H1 (cell line): ENCODE results near the gene TBC1D22A. TPM values are rescaled to one million over a fixed set of nuclear protein-coding genes. Genes with fewer than 3 reads are reported as not detected.

Source experiments
- CTCF ChIA-PET: fragments of 300-600 bp; sonication (Branson Sonifier 250); formaldehyde crosslinking; loops from one replicate; lab custom pipeline; 2021; ENCODE audit not compliant: partially characterized antibody; lab: Charles Lee
- POLR2A ChIA-PET: fragments of 300-600 bp; sonication (Branson Sonifier 250); formaldehyde crosslinking; loops from one replicate; lab custom pipeline; 2021; ENCODE audit warnings: inconsistent platforms; ENCODE audit not compliant: partially characterized antibody; lab: Charles Lee
- DNase-seq, 2 experiments: peaks; one replicate each; pipeline versions ENCODE4 v3.0.0 to v3.0.0-alpha.2; 2010 to 2022; ENCODE audit warnings: low spot score in 2 of 2, low read depth in 1 of 2, mixed read lengths in 1 of 2
- FAIRE-seq: peaks from 2 replicates; lab custom pipeline; 2011; peaks lifted over from hg19 to GRCh38; lab: Jason Lieb, UNC
- H2AFZ ChIP-seq: 2 replicates; pipeline ENCODE4 v1.8.1; 2012; ENCODE audit warnings: low read length, inconsistent platforms
- H2AK5ac ChIP-seq: 2 replicates; pipeline ENCODE4 v1.6.1; 2013; ENCODE audit warnings: low read depth, low read length
- H2BK120ac ChIP-seq: replicated peaks from 2 replicates; pipeline ENCODE3; 2013; ENCODE audit warnings: low read depth, low read length, inconsistent platforms
- H2BK12ac ChIP-seq: 2 replicates; pipeline ENCODE4 v1.6.1; 2013; ENCODE audit warnings: low read depth, low read length
- H2BK15ac ChIP-seq: 2 replicates; pipeline ENCODE4 v1.6.1; 2013; ENCODE audit warnings: low read length
- H2BK20ac ChIP-seq: 2 replicates; pipeline ENCODE4 v1.6.1; 2013; ENCODE audit warnings: low read length
- H2BK5ac ChIP-seq: 2 replicates; pipeline ENCODE4 v1.6.1; 2013; ENCODE audit warnings: low read depth, low read length
- H3K14ac ChIP-seq: 2 replicates; pipeline ENCODE4 v1.6.1; 2013; ENCODE audit warnings: inconsistent platforms; ENCODE audit not compliant: insufficient read length
- H3K18ac ChIP-seq: 2 replicates; pipeline ENCODE4 v1.6.1; 2013; ENCODE audit warnings: low read length; ENCODE audit errors: extremely low read depth
- H3K23ac ChIP-seq: 2 replicates; pipeline ENCODE4 v1.6.1; 2013; ENCODE audit warnings: inconsistent platforms; ENCODE audit not compliant: insufficient read length
- H3K23me2 ChIP-seq: 2 replicates; pipeline ENCODE4 v1.6.1; 2013; ENCODE audit warnings: low read depth, low read length
- H3K27ac ChIP-seq: 2 replicates; pipeline ENCODE4 v1.6.1; 2011; ENCODE audit warnings: low read depth, low read length, inconsistent platforms
- H3K27me3 ChIP-seq, 4 experiments: replicated peaks in 1 of 4; 1 replicate in 1 of 4; 2 replicates in 3 of 4; pipeline versions ENCODE4 v1.6.1 to v1.8.1; 2011 to 2013; ENCODE audit warnings: low read length in 3 of 4, mild to moderate bottlenecking in 3 of 4, inconsistent platforms in 2 of 4, mixed read lengths in 2 of 4, moderate library complexity in 1 of 4; ENCODE audit not compliant: control insufficient read depth in 3 of 4, insufficient read depth in 3 of 4; ENCODE audit errors: extremely low read depth in 1 of 4
- H3K36me3 ChIP-seq, 4 experiments: 2 replicates each; pipeline versions ENCODE4 v1.6.1 to v1.8.1; 2011 to 2013; ENCODE audit warnings: mild to moderate bottlenecking in 4 of 4, low read length in 3 of 4, moderate library complexity in 2 of 4, control low read depth in 1 of 4, inconsistent platforms in 1 of 4; ENCODE audit not compliant: insufficient read depth in 4 of 4, control insufficient read depth in 2 of 4
- H3K4ac ChIP-seq: replicated peaks from 2 replicates; pipeline ENCODE3; 2013; ENCODE audit warnings: low read length, low read depth, mixed read lengths, inconsistent platforms; ENCODE audit not compliant: insufficient read length
- H3K4me1 ChIP-seq, 4 experiments: replicated peaks in 1 of 4; 1 replicate in 1 of 4; 2 replicates in 3 of 4; pipeline versions ENCODE4 v1.6.1 to v1.8.1; 2011 to 2013; ENCODE audit warnings: low read length in 3 of 4, inconsistent platforms in 2 of 4, mixed read lengths in 1 of 4; ENCODE audit not compliant: insufficient read depth in 4 of 4, control insufficient read depth in 3 of 4
- H3K4me2 ChIP-seq, 2 experiments: 2 replicates each; pipeline versions ENCODE4 v1.6.1 to v1.8.1; 2011 to 2013; ENCODE audit warnings: low read depth in 2 of 2, low read length in 2 of 2, control low read depth in 1 of 2, inconsistent platforms in 1 of 2, mild to moderate bottlenecking in 1 of 2; ENCODE audit not compliant: insufficient read depth in 1 of 2
- H3K4me3 ChIP-seq, 4 experiments: fragments of 200-600, 300-600 bp in 1 of 4; sonication (generic), shearing (Covaris generic), sonication (Bioruptor Twin) in 1 of 4; 2 replicates each; pipeline versions ENCODE4 v1.5.1 to v1.8.1; 2011 to 2016; ENCODE audit warnings: low read length in 4 of 4, low read depth in 3 of 4, control low read depth in 2 of 4, inconsistent platforms in 2 of 4, mild to moderate bottlenecking in 2 of 4, mixed read lengths in 1 of 4, moderate library complexity in 1 of 4; ENCODE audit not compliant: insufficient read depth in 2 of 4; ENCODE audit errors: extremely low read depth in 1 of 4
- H3K56ac ChIP-seq: replicated peaks from 2 replicates; pipeline ENCODE3; 2013; ENCODE audit warnings: low read depth, mild to moderate bottlenecking, mixed read lengths, low read length, inconsistent platforms; ENCODE audit not compliant: insufficient read length
- H3K79me1 ChIP-seq: 2 replicates; pipeline ENCODE4 v1.6.1; 2013; ENCODE audit warnings: low read depth, low read length, control low read depth
- H3K79me2 ChIP-seq, 2 experiments: 2 replicates each; pipeline versions ENCODE4 v1.6.1 to v1.8.1; 2012 to 2013; ENCODE audit warnings: low read length in 2 of 2, mild to moderate bottlenecking in 2 of 2, inconsistent platforms in 1 of 2; ENCODE audit not compliant: insufficient read depth in 2 of 2, control insufficient read depth in 1 of 2
- H3K9ac ChIP-seq, 4 experiments: replicated peaks in 1 of 4; 1 replicate in 1 of 4; 2 replicates in 3 of 4; pipeline versions ENCODE4 v1.6.1 to v1.8.1; 2011 to 2013; ENCODE audit warnings: low read depth in 3 of 4, low read length in 3 of 4, control low read depth in 2 of 4, mild to moderate bottlenecking in 2 of 4, moderate library complexity in 2 of 4, inconsistent platforms in 1 of 4; ENCODE audit errors: extremely low read depth in 1 of 4
- H3K9me3 ChIP-seq, 2 experiments: 2 replicates each; pipeline versions ENCODE4 v1.6.1 to v1.8.1; 2012 to 2013; ENCODE audit warnings: mild to moderate bottlenecking in 2 of 2, moderate library complexity in 2 of 2, control low read depth in 1 of 2, inconsistent platforms in 1 of 2, low read depth in 1 of 2, low read length in 1 of 2, mixed read lengths in 1 of 2; ENCODE audit not compliant: insufficient read depth in 2 of 2
- H4K20me1 ChIP-seq, 2 experiments: replicated peaks in 1 of 2; 2 replicates each; pipeline versions ENCODE3 to v1.8.1; 2011 to 2013; ENCODE audit warnings: inconsistent platforms in 2 of 2, low read length in 2 of 2, mild to moderate bottlenecking in 1 of 2; ENCODE audit not compliant: insufficient read depth in 2 of 2, control insufficient read depth in 1 of 2
- H4K5ac ChIP-seq: 2 replicates; pipeline ENCODE4 v1.6.1; 2013; ENCODE audit warnings: low read length, low read depth, mixed read lengths, inconsistent platforms; ENCODE audit not compliant: insufficient read length
- H4K8ac ChIP-seq: 2 replicates; pipeline ENCODE4 v1.8.0; 2013; ENCODE audit warnings: mild to moderate bottlenecking, moderate library complexity, low read length, inconsistent platforms; ENCODE audit not compliant: insufficient read depth; ENCODE audit errors: extremely low read depth
- H4K91ac ChIP-seq: replicated peaks from 2 replicates; pipeline ENCODE3; 2013; ENCODE audit warnings: low read length, mixed read lengths, inconsistent platforms; ENCODE audit not compliant: insufficient read length
- CHD2 ChIP-seq: IDR thresholded peaks from 2 replicates; pipeline ENCODE4 v1.6.1; 2012; ENCODE audit warnings: low read length, improper control_type of control experiment
- KDM5A ChIP-seq: fragments of 200-600 bp; IDR thresholded peaks from 2 replicates; pipeline ENCODE4 v1.7.1; 2012; ENCODE audit warnings: mild to moderate bottlenecking, low read length, inconsistent platforms, mixed read lengths
- ZNF274 ChIP-seq: IDR thresholded peaks from 2 replicates; pipeline ENCODE4 v1.7.0; 2012; ENCODE audit warnings: low read length, borderline replicate concordance; ENCODE audit errors: extremely low read depth
- WGBS, 2 experiments: shearing (Covaris generic) in 1 of 2; methylation state at CpG; one replicate each; pipeline versions ENCODE4 v1.1.6 to v1.1.7; 2013 to 2015; ENCODE audit warnings: low lambda C conversion rate in 2 of 2, mixed read lengths in 2 of 2, inconsistent platforms in 1 of 2, low coverage in 1 of 2, missing lambda C conversion rate in 1 of 2; ENCODE audit not compliant: insufficient replicate concordance in 2 of 2, insufficient coverage in 1 of 2, insufficient read length in 1 of 2; ENCODE audit errors: extremely low coverage in 1 of 2, missing lambda C conversion rate in 1 of 2; 5-methylcytosine and 5-hydroxymethylcytosine counted together
- polyA plus RNA-seq, 7 experiments: library from polyadenylated mRNA; depleted of rRNA in 3 of 7; stranded (reverse) in 5 of 7; unstranded in 2 of 7; fragments of >200 nt in 5 of 7; fragments of 200-250 nt in 2 of 7; gene quantifications; 1 replicate in 5 of 7; 2 replicates in 1 of 7; 4 replicates in 1 of 7; pipeline versions ENCODE4 v1.2.1 to v1.2.3, GENCODE V29; 2011 to 2013; ENCODE audit warnings: missing spikeins in 2 of 7, mixed read lengths in 2 of 7
- total RNA-seq: library from RNA; stranded (reverse); fragmentation: NEBNext Ultra II Directional; extraction: Animal tissue kit (Norgen Biotek cat#: 25700); gene quantifications from 2 replicates; pipeline ENCODE4 v1.2.1, GENCODE V29; 2021

The TBC1D22A gene
- total and polyA plus RNA-seq, 2 of the 8 experiments (the other 6 are each of a cell fraction or from before 2014, with no cell fraction given) = 11.9 to 18.4 TPM

- no peak for TF ChIP-seq KDM5A
- no peak for TF ChIP-seq ZNF274
- TF ChIP-seq CHD2 = no peak
- no peak overlapping the region for H3K23ac ChIP-seq
- H4K91ac ChIP-seq = no peak overlapping the region
- H3K27ac ChIP-seq = no peak overlapping the region
- no peak overlapping the region for H3K4me3 ChIP-seq
- no peak overlapping the region for H2BK12ac ChIP-seq
- H2BK15ac ChIP-seq = no peak overlapping the region
- no peak for FAIRE-seq
- H3K27me3 ChIP-seq = no peaks in the 10 kb centered on the region
- H3K23me2 ChIP-seq = no peaks in the 10 kb centered on the region
- H4K20me1 ChIP-seq = peaks cover 0 to 2% of the 10 kb centered on the region in 2 experiments
- H3K9ac ChIP-seq = no peak overlapping the region
- H2AK5ac ChIP-seq = no peak overlapping the region
- H3K18ac ChIP-seq = no peak overlapping the region
- POLR2A ChIA-PET = no interaction called here
- no peak overlapping the region for H3K4me2 ChIP-seq
- no peak overlapping the region for H2BK120ac ChIP-seq
- no peak overlapping the region for H3K4ac ChIP-seq
- no peak overlapping the region for H3K56ac ChIP-seq
- no peaks in the 10 kb centered on the region for H3K79me1 ChIP-seq
- no peak overlapping the region for H4K5ac ChIP-seq
- CTCF ChIA-PET = interaction anchor here (1.0 kb wide), 1 partner anchor 15 kb away, joined by 3 read pairs; no protein-coding TSS in a partner anchor
- no peaks in the 10 kb centered on the region for H3K79me2 ChIP-seq
- no peak overlapping the region for H3K14ac ChIP-seq
- WGBS, 2 experiments = 92% methylated on average over 9 of the region's 13 CpGs; no CpG with 5 or more reads in 1 of the 2 experiments
- no peaks in the 10 kb centered on the region; a peak in 1 of 7 replicates for H3K4me1 ChIP-seq
- H3K9me3 ChIP-seq = no peaks in the 10 kb centered on the region; a peak in 1 of 4 replicates
- H4K8ac ChIP-seq = no peak overlapping the region
- H2AFZ ChIP-seq = no peak overlapping the region
- H2BK20ac ChIP-seq = no peak overlapping the region
- no peaks in the 10 kb centered on the region for H3K36me3 ChIP-seq
- no peak overlapping the region for H2BK5ac ChIP-seq
- no peak for DNase-seq
Observed at GRCh38 chr22:47147572-47147971, 385.1 kb downstream of the TBC1D22A start.
